HG02642 (cell line): ENCODE results near the gene ODC1.

ENCODE experiments used
- ATAC-seq: cut with Tn5 transposase; IDR thresholded peaks from one replicate; pipeline ENCODE4 v1.9.1; 2021; ENCODE audit warnings: mild to moderate bottlenecking; ENCODE audit not compliant: unreplicated experiment, poor library complexity

The ODC1 gene

DNA sequence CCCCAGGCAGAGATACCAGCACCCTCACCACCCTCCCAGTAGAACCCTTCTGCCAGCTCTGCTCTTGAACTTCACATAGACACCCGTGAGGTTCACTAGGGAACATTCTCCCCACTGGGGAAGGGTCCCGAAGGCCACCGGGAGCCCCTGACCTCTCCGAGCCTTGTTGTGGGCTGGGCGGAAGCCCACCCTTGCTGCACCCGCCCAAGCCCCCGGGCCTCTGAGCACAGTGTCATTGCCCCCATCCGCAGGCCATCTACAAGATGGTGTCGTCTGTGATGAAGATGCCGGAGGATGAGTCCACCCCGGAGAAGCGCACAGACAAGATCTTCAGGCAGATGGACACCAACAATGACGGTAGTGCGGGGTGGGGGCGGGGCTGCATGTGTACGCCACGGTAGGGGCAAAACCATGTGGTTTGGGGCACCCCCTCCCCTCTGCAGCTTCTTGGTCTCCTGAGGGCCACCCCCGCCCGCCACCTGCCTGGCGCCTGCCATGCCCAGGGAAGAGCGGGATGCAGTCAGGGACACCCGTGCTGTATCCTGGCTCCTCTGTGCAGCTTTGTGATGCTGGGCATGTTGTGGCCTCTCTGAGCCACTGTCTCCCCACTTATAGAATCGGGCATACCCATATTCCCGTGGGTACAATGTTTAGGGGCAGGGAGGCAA is 25.3 kb downstream of the ODC1 start:
- ATAC-seq: no peak

DNA sequence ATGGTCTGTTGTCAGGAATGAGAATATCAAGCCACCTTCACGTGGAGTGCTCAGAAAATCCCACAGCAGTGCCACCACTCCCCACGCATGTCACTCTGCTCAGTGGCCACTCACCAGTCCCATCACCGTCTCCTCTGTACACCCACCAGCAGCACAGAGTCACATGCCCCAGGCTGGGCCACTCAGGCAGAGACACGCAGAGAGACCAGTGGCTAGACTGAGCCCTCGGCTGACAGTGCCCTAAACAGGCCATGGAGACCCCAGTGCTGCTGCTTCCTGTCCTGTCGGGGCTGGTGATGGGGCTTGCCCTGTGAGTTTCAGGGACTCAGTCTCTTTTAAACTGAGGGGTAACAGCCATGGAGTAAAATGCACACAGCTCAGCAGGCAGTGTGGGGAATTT is 25.9 kb downstream of the ODC1 start:
- ATAC-seq: no peak

DNA sequence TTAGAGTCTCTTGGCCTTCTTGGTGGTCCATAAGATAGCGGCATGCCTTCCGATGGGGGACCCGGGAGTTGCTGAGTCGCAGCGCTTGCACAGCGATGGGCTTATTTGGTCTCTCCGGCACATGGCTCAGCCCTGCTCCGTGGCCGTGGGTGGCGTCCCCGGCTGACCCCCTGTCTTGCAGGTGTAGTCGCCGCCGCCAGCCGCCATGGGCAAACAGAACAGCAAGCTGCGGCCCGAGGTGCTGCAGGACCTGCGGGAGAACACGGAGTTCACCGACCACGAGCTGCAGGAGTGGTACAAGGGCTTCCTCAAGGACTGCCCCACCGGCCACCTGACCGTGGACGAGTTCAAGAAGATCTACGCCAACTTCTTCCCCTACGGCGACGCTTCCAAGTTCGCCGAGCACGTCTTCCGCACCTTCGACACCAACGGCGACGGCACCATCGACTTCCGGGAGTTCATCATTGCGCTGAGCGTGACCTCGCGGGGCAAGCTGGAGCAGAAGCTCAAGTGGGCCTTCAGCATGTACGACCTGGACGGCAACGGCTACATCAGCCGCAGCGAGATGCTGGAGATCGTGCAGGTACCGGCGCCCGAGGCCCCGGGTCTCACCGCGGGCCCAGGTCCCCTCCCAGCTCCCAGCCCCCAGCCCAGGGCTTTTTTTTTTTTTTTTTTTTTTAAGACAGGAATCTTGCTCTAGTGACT is 28.4 kb downstream of the ODC1 start:
- no peak for ATAC-seq

DNA sequence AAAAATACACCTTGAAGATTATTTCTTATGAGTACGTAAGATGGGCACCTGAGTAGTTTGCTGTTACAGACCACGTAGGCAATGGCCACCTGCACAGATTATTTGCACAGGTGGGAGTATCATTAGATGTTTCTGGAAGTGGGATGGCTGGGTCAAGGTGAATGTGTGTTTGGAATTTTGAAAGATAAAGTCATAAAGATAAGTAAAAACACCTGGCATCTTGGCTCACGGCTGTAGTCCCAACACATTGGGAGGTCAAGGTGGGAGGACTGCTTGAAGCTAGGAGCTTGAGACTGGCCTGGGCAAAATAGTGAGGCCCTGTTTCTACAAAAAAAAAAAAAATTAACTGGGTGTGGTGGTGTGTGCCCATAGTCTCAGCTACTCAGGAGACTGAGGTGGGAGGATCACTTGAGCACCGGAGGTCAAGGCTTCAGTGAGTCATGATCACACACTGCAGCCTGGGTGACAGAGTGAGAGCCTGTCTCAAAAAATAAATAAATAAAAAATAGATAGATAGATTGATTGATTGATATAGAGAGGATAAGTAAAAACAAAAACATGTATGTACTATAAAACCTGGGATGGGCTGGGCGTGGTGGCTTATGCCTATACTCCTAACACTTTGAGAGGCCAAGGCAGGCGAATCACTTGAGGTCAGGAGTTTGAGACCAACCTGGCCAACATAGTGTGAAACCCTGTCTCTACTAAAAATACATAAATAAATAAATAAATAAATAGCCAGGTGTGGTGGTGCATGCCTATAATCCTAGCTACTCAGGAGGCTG is 30.4 kb downstream of the ODC1 start:
- no peak for ATAC-seq

DNA sequence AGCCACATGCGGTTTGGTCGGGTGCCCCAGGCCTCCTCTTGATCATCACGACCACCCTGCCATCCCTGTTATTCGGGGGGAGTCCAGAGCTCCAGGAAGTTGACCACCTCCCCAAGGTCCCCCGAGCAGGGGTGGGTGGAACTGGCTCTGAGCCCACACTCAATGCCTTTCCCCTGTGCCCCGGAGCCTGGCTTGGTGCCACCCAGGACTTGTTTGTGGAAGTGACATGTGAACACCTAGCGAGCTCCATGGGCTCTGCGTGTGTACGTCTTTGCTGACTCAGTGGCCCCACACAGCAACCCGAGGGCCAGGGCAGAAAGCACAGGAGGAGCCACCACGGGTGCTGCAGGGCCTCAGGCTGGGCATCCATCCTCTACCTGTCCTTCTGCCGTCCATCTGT is 32.5 kb downstream of the ODC1 start:
- ATAC-seq: no peak

DNA sequence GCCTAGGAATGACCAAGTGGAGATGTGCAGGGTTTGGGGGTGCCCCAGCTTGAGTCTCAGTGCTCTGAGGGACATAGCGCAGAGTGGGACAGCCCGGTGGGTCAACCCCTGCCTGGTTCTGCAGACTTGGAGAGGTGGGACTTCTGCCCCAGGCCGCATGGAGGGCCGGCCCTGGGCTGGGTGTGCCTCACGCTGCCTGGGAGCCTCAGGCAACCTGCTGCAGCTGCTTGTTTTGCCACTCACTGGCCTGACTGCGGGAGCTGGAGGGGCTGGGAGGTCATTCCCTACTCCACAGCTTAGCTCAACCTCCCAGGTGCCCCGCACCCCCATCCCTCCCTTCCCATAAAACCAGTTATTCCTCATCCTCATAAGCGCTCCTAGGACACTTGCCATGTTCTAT is 33.1 kb downstream of the ODC1 start:
- no peak for ATAC-seq

DNA sequence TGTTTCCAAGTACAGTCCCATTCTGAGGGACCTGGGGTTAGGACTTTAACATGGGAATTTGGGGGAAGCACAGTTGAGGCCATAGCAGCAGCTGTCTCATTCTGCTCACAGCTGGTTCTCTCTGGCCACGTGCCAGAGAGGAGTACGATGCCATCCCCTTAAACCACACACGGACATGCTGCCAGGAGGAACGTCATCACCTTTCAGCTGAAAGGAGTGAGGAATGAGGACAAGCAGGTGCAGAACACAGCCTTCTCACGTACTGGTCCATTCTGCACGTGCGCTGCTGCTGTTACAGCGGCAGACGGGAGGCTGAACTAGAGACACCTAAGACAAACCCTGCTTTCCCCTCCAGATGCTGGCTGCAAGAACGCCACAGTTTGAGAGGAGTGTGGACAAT is 33.5 kb downstream of the ODC1 start:
- ATAC-seq: no peak

DNA sequence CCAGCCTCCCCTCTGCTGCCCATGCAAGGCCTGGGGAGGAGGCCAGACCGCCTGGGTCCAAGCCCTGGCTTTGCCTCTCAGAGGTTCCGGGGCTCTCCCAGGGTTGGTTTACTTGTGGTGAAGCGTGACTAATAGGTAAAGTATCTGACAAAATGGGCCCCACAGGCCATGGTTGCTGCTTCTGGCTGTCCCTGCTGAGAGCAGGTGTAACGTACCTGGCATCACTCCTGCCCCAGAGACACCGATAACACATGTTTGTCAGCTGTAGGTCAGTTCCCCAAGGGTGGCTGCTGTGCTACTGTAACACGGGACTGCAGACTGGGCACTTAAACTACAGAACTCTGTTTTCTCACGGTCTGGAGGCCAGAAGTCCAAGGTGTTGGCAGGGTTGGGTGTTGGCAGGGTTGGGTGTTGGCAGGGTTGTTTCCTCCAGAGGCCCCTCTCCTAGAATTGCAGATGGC is 34.1 kb downstream of the ODC1 start:
- ATAC-seq: no peak

DNA sequence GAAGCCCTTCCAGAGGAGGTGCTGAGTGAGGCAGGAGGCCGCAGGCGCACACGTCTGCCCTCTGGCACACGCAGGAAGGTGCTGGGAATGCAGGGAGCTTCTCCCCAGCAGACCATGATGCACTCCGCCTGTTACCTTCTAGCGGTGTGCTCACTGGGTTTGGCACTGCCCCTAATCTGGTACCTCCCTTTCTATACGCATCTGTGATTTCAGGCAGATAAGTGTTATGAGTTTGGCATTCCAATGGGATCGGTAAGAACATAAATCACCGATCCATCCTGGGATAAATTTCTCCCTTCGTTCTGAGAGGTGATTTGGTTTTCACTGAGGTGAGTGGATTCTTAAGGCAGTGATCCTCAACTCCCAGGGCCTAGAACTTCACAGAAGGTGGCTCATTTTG is 34.6 kb downstream of the ODC1 start:
- no peak for ATAC-seq

DNA sequence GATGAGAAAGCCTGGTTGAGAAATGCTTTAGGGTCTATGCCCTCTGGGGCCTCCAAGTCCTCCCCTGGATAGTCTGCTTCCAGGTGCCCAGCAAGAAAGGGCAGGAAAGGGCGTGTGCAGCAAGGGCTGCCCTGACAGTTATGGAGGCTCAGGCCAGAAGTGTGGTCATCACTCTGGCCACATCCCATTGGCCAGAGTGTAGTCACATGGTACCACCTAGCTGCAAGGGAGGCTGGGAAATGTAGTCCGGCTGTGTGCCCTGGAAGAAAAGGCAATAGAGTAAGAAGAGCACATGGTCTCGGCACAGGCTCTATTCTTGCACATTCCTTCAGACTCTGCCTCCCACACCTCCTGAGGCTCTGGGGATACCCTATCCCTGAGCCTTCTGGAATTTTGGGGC is 35.7 kb downstream of the ODC1 start:
- peak; percentile 23 for ATAC-seq

DNA sequence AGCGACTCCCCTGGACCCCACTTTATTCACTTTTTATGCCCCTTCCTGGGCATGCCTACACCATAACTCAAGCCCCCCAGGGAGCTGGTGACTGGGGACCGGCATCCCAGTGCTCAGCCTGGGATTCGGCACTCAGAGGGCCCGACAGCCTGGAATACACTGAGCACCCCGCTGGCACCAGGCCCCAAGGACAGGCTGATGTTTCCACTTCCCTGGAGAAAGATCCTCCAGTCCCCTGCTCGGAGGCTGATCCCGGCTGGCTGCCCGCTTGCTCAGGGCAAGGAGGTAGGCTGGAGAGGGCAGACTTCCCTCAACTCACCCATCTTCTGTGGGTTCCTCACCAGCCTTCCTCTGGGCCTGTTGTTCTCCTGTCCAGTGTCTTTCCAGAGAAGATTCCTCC is 36.6 kb downstream of the ODC1 start:
- no peak for ATAC-seq

DNA sequence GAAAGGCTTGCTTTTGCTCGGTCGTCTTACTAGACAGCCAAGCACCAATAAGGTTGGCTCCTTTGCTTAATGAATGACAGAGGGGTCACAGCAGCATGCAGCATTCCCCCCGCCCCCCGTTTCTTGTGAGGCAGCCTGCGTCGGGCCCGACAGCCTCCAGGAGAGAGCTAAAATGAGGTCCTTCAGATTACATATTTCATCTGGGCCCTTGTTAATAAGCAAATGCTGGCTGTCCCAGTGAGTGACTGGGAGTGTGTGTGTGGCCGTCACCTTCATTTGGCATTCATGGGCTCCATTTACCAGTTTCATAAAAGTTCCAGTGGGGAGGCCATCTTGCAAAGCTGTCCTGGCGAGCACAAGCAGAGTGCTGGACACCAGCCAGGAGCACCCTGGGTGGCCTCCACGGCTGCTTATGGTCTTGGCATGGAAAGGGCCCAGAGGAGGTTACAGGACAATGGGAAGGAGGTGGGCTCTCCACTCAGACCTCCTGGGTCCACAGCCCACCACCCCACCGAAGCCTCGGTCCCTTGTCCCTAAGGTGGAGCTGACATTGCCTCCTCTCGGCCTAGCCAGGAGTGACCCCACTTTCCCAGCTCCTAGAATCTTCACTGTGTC is 37.2 kb downstream of the ODC1 start:
- ATAC-seq: no peak

DNA sequence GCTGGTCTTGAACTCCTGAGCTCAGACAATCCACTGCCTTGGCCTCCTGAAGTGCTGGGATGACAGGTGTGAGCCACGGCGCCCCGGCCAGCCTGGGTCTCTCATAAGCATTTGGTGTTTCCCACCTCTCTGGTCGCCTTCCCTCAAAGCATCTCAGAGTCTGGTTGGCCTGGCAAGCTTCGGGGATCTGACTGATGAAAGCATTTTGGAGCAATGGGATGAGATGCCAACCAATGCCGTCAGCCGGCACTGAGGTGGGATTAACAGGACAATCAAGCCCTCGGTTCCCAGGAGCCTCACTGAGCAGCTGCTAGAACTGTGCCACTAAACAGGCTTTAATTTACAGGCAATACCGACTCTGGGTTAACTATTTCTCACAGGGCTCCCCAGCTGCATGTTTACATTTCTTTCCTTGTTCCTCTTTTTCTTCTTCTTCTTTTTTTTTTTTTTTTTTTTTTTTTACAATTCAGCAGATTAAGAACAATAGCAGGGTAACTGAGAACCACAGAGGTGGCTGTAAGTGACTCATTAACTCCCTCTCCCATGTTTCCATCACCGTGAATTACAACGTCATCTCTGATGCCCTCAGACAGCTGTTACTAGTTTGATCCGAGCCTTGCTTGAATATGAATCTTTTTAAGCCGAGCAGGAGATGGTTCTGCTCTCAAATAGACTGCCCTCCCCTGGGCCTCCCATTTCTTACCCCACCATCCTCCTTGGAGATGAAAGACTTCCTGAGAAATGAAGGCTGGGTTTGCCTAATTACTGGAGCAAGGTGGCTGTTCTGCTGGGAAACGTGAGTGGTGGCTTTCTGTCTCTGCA is 37.9 kb downstream of the ODC1 start:
- peak; percentile 61 for ATAC-seq

DNA sequence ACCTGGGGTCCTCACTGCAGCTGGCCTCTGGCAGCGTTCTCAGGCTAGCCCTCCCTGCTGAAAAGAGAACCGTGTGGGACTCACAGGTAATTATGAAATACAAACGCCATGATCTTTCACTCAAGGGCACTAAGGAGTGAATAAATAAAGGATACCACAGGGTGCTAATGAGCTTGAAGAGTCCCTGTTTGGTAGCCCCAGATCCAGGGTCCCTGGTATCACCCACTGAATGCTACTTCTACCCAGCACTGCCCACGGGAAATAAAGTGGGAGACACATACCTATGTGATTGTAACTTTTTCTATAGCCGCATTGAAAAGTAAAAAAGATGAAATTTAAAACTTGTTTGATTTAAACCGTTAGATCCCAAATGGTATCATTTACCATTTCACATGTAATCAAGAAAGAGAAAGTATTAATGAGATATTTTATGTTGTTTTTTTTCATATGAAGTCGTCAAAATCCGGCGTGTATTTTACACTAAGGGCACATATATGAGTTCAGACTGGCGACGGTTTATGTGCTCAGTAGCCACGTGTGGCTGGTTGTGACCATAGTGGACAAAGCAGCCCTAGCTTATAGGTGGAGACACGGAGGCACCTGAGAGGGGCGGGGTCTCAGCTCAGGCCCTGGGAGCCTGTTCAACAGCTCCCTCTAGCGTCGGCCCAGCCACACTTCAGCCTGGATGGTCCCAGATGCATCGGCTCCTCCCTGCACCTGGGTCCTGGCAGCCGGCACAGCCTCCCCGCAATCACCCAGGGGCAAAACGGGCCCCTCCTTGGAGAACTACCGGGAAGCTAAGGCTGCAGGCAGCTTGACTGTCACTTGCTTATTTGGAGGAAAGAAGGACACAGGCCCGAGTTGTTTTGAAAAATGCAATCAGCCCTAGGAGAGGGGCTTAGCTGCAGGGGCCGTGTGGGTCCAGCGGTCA is 39.2 kb downstream of the ODC1 start:
- ATAC-seq: peak; percentile 57

DNA sequence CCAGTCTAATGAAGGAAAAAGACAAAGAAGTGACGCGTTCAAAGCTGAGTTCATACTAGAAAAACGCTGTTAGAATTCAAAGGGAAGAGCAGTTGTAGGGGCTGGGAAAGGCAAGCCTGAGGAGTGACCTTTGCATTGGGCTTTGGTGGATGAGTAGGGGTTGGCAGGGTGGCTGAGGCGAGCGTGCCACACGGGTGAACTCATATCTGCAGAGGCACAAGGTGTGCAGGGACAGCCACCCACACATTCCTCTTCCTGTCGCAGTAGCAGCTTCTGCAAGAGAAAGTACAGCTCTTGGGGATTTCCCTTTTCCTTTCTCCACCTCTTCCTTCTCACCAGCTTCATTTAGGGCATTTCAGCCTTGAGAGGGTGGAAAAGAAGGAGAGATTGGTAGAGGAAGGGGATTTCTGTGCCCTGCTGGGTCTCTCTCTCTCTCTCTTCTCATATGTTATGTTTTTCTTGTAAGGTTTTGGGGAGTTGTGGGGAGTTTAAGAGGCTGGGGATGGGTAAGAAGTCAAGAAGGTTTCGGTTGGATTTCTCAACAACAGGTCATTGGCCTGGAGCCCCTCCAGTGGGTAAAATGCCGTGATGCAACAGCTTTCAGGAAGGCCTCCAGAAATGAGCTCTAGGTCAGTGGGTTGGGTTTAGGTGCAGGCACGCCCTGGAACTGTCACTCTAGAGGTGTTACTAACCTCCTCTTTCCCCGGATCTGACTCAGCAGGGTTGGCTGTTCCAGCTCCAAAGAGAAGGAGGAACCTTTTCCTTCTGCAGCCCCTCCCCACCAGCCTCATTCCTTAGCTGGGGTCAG is 40.1 kb downstream of the ODC1 start:
- peak; percentile 35 for ATAC-seq

DNA sequence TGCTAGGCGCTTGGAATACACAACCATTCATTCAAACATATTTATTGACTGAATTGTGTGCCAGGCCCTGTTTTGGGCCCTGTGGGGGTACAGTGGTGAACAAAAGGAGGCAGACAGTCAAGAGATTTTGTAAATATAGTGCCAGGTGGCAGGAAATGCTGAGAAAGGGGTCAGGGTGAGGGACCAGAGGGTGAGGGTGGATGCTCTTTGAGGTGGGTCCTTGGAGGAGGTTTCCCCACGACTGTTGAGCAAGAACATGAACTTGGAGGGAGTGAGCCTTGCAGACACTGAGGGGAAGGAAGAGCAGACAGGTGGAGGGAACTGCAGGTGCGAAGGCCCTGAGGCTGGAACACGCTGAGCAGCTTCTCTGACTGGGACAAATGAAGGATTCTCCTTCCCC is 40.7 kb downstream of the ODC1 start:
- ATAC-seq: no peak

DNA sequence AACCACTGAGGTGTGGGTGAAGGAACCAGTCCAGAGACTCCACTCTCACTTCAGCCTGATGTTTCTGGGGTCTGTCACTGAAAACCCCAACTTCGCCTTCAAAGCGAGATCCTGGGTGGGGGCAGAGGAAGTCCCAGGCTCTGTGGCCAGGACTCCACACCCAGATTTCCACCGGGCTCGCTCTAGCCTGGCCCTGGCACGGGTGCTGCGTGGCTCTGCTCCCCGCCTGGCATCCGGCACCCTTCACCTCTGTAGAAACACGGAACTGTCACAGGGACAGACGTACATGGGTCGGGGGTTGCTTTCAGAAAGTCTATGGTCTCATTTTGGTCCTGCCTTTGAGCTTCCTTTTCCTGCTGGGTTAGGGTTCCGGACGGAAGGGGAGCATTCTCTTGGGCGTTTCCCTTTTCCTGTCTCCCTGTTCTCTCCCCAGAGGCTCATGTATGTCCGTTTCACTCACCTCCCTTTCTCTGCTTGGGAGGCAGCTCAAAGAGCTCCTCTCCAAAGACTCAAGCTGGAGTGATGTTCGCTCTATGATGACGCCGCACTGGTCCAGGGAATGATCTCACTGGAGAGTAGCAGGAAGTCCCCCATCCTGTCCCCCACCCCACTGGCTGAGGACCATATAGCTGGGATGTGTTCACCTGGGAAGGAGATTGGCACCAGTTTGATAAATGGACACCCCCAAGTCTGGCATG is 41.5 kb downstream of the ODC1 start:
- no peak for ATAC-seq

DNA sequence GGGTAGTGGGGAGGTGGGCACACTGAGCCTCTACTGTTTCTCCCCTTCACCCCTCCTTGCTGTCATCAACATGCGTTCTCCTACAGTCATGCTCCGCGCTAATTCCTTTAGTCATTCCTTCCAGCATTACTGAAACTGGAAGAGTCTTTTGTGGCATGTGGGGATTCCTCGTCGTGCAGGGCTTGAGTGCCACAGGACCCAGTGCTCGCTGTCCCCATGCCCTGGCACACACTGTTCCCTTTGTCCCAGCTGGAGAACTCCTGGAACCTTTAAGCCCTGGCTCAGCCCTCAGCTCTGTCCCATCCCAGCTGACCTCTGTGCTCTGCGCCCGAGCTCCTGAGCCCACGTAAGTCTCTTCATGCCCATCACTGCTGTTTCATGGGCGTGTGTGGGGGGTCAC is 42.1 kb downstream of the ODC1 start:
- no peak for ATAC-seq
